GM12878 (cell line): ENCODE measurements around the gene SLC16A9. TPM values are rescaled to one million over a fixed set of nuclear protein-coding genes. Genes with fewer than 3 reads are reported as not detected.

ENCODE experiments used
- ATAC-seq: fragments of 200-7000 bp; cut with Tn5 transposase; 3 replicates; pipeline ENCODE4 v1.9.1; 2020; ENCODE audit warnings: mild to moderate bottlenecking, moderate library complexity
- BruUV-seq: library from RNA; stranded (reverse); fragments of 400-500 nt; replicated peaks from 2 replicates; lab custom pipeline; 2021; lab: Mats Ljungman, UMichigan
- CTCF ChIA-PET: fragments of 300-600 bp; sonication (Branson Sonifier 250); formaldehyde crosslinking; extraction: SDS; loops from one replicate; lab custom pipeline; 2021; ENCODE audit warnings: inconsistent platforms; lab: Yijun Ruan, JAX
- POLR2A ChIA-PET: fragments of 350-600 bp; formaldehyde crosslinking; extraction: SDS; loops from one replicate; lab custom pipeline; 2021; ENCODE audit warnings: inconsistent platforms; lab: Charles Lee
- RAD21 ChIA-PET: fragments of 300-600 bp; sonication (Branson Sonifier 250); formaldehyde crosslinking; loops from one replicate; lab custom pipeline; 2023; ENCODE audit warnings: antibody characterized with exemption; ENCODE audit not compliant: unreplicated experiment; lab: Charles Lee
- SMC1A ChIA-PET: fragments of 300-600 bp; sonication (Branson Sonifier 250); formaldehyde crosslinking; loops from one replicate; lab custom pipeline; 2023; ENCODE audit not compliant: unreplicated experiment, uncharacterized antibody; lab: Charles Lee
- DNase-seq: peaks from one replicate; pipeline ENCODE4 v3.0.0-alpha.2; 2011; ENCODE audit warnings: low read depth, low spot score
- FAIRE-seq: peaks from 3 replicates; lab custom pipeline; 2011; peaks lifted over from hg19 to GRCh38; lab: Jason Lieb, UNC
- H2AFZ ChIP-seq: 2 replicates; pipeline ENCODE4 v1.6.0; 2011; ENCODE audit warnings: low read depth, low read length, control low read depth; ENCODE audit not compliant: control insufficient read depth
- H3K27ac ChIP-seq: 2 replicates; pipeline ENCODE4 v1.5.1; 2011; ENCODE audit warnings: control low read depth; ENCODE audit not compliant: control insufficient read depth, insufficient read depth
- H3K27me3 ChIP-seq, 2 experiments: replicated peaks in 1 of 2; 2 replicates each; pipeline versions ENCODE4 v1.6.0 to v1.6.1; 2011; ENCODE audit warnings: low read length in 1 of 2; ENCODE audit not compliant: control insufficient read depth in 2 of 2, insufficient read depth in 2 of 2
- H3K36me3 ChIP-seq, 2 experiments: 2 replicates each; pipeline ENCODE4 v1.5.1; 2011; ENCODE audit warnings: low read length in 1 of 2; ENCODE audit not compliant: control insufficient read depth in 2 of 2, insufficient read depth in 2 of 2
- H3K4me1 ChIP-seq: 2 replicates; pipeline ENCODE4 v1.6.1; 2011; ENCODE audit warnings: mild to moderate bottlenecking, low read length, moderate library complexity, mixed read lengths; ENCODE audit not compliant: control insufficient read depth, insufficient read depth
- H3K4me2 ChIP-seq: 2 replicates; pipeline ENCODE4 v1.6.0; 2011; ENCODE audit warnings: control low read depth; ENCODE audit not compliant: control insufficient read depth, insufficient read depth
- H3K4me3 ChIP-seq: fragments of 200-600 bp; sonication (generic); 2 replicates; pipeline ENCODE4 v1.5.1; 2016
- H3K79me2 ChIP-seq: 2 replicates; pipeline ENCODE4 v1.6.0; 2011; ENCODE audit warnings: low read length; ENCODE audit not compliant: control insufficient read depth, insufficient read depth
- H3K9ac ChIP-seq: 2 replicates; pipeline ENCODE4 v1.8.0; 2011; ENCODE audit warnings: low read length, control low read depth, mixed read lengths; ENCODE audit not compliant: control insufficient read depth, insufficient read depth
- H3K9me3 ChIP-seq: replicated peaks from 3 replicates; pipeline ENCODE4 v1.5.1; 2011; ENCODE audit warnings: mild to moderate bottlenecking, low read length; ENCODE audit not compliant: control insufficient read depth, insufficient read depth
- H4K20me1 ChIP-seq: 2 replicates; pipeline ENCODE4 v1.6.0; 2011; ENCODE audit not compliant: control insufficient read depth, insufficient read depth
- BRCA1 ChIP-seq: IDR thresholded peaks from 2 replicates; pipeline ENCODE4 v1.6.1; 2011; ENCODE audit warnings: low read depth, low read length, improper control_type of control experiment
- E2F4 ChIP-seq: IDR thresholded peaks from 2 replicates; pipeline ENCODE4 v1.6.1; 2012; ENCODE audit warnings: low read depth, low read length, improper control_type of control experiment
- EZH2 ChIP-seq: IDR thresholded peaks from 2 replicates; pipeline ENCODE4 v1.6.1; 2012; ENCODE audit warnings: low read depth, mild to moderate bottlenecking, control low read depth, inconsistent platforms, low read length, borderline replicate concordance; ENCODE audit not compliant: control insufficient read depth
- FOXM1 ChIP-seq: IDR thresholded peaks from 2 replicates; pipeline ENCODE4 v1.6.1; 2012; ENCODE audit warnings: low read depth, mild to moderate bottlenecking, inconsistent platforms, low read length, moderate library complexity
- IKZF1 ChIP-seq: fragments of 450-650 bp; conservative IDR thresholded peaks from 2 replicates; pipeline ENCODE4 v1.6.1; 2017; ENCODE audit warnings: antibody characterized with exemption, mild to moderate bottlenecking
- NFIC ChIP-seq: IDR thresholded peaks from 2 replicates; pipeline ENCODE4 v1.6.1; 2012; ENCODE audit warnings: low read depth, mild to moderate bottlenecking, inconsistent platforms, low read length, moderate library complexity
- PAX8 ChIP-seq: fragments of 450-650 bp; IDR thresholded peaks from 2 replicates; pipeline ENCODE4 v1.6.1; 2017; ENCODE audit warnings: mild to moderate bottlenecking, moderate library complexity
- SKIL ChIP-seq: fragments of 450-650 bp; IDR thresholded peaks from 2 replicates; pipeline ENCODE4 v1.6.1; 2017; ENCODE audit warnings: mild to moderate bottlenecking, low read depth, inconsistent platforms; ENCODE audit not compliant: poor library complexity, severe bottlenecking
- SPI1 ChIP-seq: IDR thresholded peaks from 2 replicates; pipeline ENCODE4 v1.6.1; 2011; ENCODE audit warnings: low read depth, mild to moderate bottlenecking, low read length, moderate library complexity, borderline replicate concordance; ENCODE audit not compliant: insufficient read depth
- TCF3 ChIP-seq: IDR thresholded peaks from 2 replicates; pipeline ENCODE4 v1.6.1; 2012; ENCODE audit warnings: low read depth, mild to moderate bottlenecking, low read length, borderline replicate concordance; ENCODE audit not compliant: insufficient read depth
- ZBED1 ChIP-seq: IDR thresholded peaks from 2 replicates; pipeline ENCODE4 v1.6.1; 2016; ENCODE audit warnings: borderline replicate concordance
- ZBTB11 ChIP-seq: fragments of 450-650 bp; formaldehyde crosslinking; IDR thresholded peaks from 2 replicates; pipeline ENCODE4 v1.5.0; 2022; ENCODE audit warnings: mild to moderate bottlenecking, missing genetic modification characterization
- ZBTB4 ChIP-seq: fragments of 450-650 bp; formaldehyde crosslinking; IDR thresholded peaks from 2 replicates; pipeline ENCODE4 v1.4.0; 2022; ENCODE audit warnings: mild to moderate bottlenecking, moderate library complexity
- ZNF24 ChIP-seq: fragments of 450-650 bp; IDR thresholded peaks from 2 replicates; pipeline ENCODE4 v1.6.1; 2017; ENCODE audit warnings: antibody characterized with exemption, mild to moderate bottlenecking
- WGBS: methylation state at CpG from one replicate; pipeline ENCODE4 v1.1.6; 2016; ENCODE audit warnings: low lambda C conversion rate; ENCODE audit not compliant: insufficient replicate concordance, insufficient coverage; ENCODE audit errors: missing lambda C conversion rate; 5-methylcytosine and 5-hydroxymethylcytosine counted together
- in situ Hi-C: fragments of 300-500 bp; cut with MboI; formaldehyde crosslinking; loops from 9 replicates; pipeline ENCODE4 v1.14.3; 2018; ENCODE audit warnings: mixed read lengths
- intact Hi-C: fragments of 100-400 bp; cut with micrococcal nuclease; formaldehyde crosslinking; loops from one replicate; pipeline ENCODE4 v1.14.2; 2022; ENCODE audit not compliant: unreplicated experiment
- polyA plus RNA-seq, 11 experiments: library from polyadenylated mRNA; depleted of rRNA in 4 of 11; unstranded in 6 of 11; stranded (reverse) in 5 of 11; fragments of >200 nt; fragmentation: Nextera tagmentation in 4 of 11; fragmentation: Illumina TruSeq in 1 of 11; extraction: Ambion mirVana in 4 of 11; extraction: Trizol in 1 of 11; gene quantifications; 1 replicate in 1 of 11; 2 replicates in 10 of 11; pipeline versions ENCODE4 v1.2.1 to v1.2.3, GENCODE V29; 2011 to 2016; ENCODE audit warnings: inconsistent platforms in 2 of 11, missing spikeins in 2 of 11, low read depth in 1 of 11
- total RNA-seq, 4 experiments: library from RNA; depleted of rRNA in 3 of 4; stranded (reverse); fragments of >200 nt in 3 of 4; fragmentation: Illumina TruSeq in 1 of 4; extraction: Trizol in 1 of 4; gene quantifications; 2 replicates each; pipeline versions ENCODE4 v1.2.1 to v1.2.3, GENCODE V29; 2013 to 2021

The SLC16A9 gene
- total and polyA plus RNA-seq, 10 of the 15 experiments (the other 5 are each of a cell fraction or from before 2014, with no cell fraction given), result 0.86 to 6.2 (median 4.3) TPM

GRCh38 chr10:59680199-59680598 lies 29.5 kb downstream of the SLC16A9 start:
- H3K9ac ChIP-seq, result no peak overlapping the region
- no peak overlapping the region for H3K4me2 ChIP-seq
- H3K27me3 ChIP-seq, result no peaks in the 10 kb centered on the region
- H3K4me1 ChIP-seq, result no peaks in the 10 kb centered on the region
- ChIA-PET CTCF (interaction anchor here (1.6 kb wide), 1 partner anchor 10 kb away, joined by 5 read pairs; no protein-coding TSS in a partner anchor), SMC1A (interaction anchor here (0.6 to 1.3 kb wide), 2 partner anchors 21 to 899 kb away, joined by 3 to 4 read pairs; no protein-coding TSS in a partner anchor), POLR2A (no interaction called here), RAD21 (no interaction called here)
- no peaks in the 10 kb centered on the region for H3K36me3 ChIP-seq
- H3K79me2 ChIP-seq, result no peaks in the 10 kb centered on the region
- H3K9me3 ChIP-seq, result no peaks in the 10 kb centered on the region
- in situ Hi-C loops (no loop called here), intact Hi-C loops (no loop called here)
- H4K20me1 ChIP-seq, result no peaks in the 10 kb centered on the region
- DNase-seq (no peak), FAIRE-seq (no peak), ATAC-seq (no peak)
- no peak overlapping the region for H3K4me3 ChIP-seq
- 38% methylated on average over 1 of the region's 1 CpG for WGBS
- no TSS peak for BruUV-seq
- H2AFZ ChIP-seq, result no peak overlapping the region
- no peak overlapping the region for H3K27ac ChIP-seq
- no peak for TF ChIP-seq NFIC
- TF ChIP-seq SPI1, result no peak
- TF ChIP-seq E2F4, result no peak
- no peak for TF ChIP-seq ZBTB11 (CRISPR knock-in tag)
- no peak for TF ChIP-seq ZNF24
- TF ChIP-seq FOXM1, result no peak
- TF ChIP-seq ZBTB4 (CRISPR knock-in tag), result no peak
- no peak for TF ChIP-seq TCF3
- TF ChIP-seq SKIL, result no peak
- no peak for TF ChIP-seq ZBED1
- no peak for TF ChIP-seq PAX8
- TF ChIP-seq BRCA1, result no peak
- TF ChIP-seq EZH2, result no peak
- no peak for TF ChIP-seq IKZF1
